OCI-LY1 (cell line): ENCODE results near the gene GNS.
"Not testable (repeated sequence)": the region's sequence is repeated elsewhere in the genome, so short reads cannot be mapped to it uniquely, and the experiment has no call there.

ENCODE experiments used
- H2AFZ ChIP-seq: fragments of 200-600 bp; sonication (generic), shearing (Covaris generic); 2 replicates; pipeline ENCODE4 v1.6.0; 2014; ENCODE audit warnings: antibody characterized with exemption, mild to moderate bottlenecking, low read length
- H3F3A ChIP-seq: fragments of 200-600 bp; sonication (generic), shearing (Covaris generic); 2 replicates; pipeline ENCODE4 v1.6.0; 2014; ENCODE audit warnings: mild to moderate bottlenecking, antibody characterized with exemption, low read length, moderate library complexity; ENCODE audit not compliant: insufficient read depth
- H3K27ac ChIP-seq: fragments of 200-600 bp; sonication (generic); 2 replicates; pipeline ENCODE4 v1.5.1; 2014; ENCODE audit warnings: low read length, mixed run types, mild to moderate bottlenecking, low read depth; ENCODE audit not compliant: poor library complexity, severe bottlenecking
- H3K27me3 ChIP-seq: fragments of 200-600 bp; sonication (generic); 2 replicates; pipeline ENCODE4 v1.6.0; 2014; ENCODE audit warnings: antibody characterized with exemption, mild to moderate bottlenecking, low read length, moderate library complexity; ENCODE audit not compliant: insufficient read depth
- H3K36me3 ChIP-seq: fragments of 200-600 bp; sonication (generic); 2 replicates; pipeline ENCODE4 v1.6.1; 2014; ENCODE audit warnings: mild to moderate bottlenecking, antibody characterized with exemption, low read length, moderate library complexity, mixed read lengths; ENCODE audit not compliant: insufficient read depth
- H3K4me1 ChIP-seq: fragments of 200-600 bp; sonication (generic); 2 replicates; pipeline ENCODE4 v1.5.1; 2014; ENCODE audit warnings: mild to moderate bottlenecking, low read length, moderate library complexity; ENCODE audit not compliant: insufficient read depth, severe bottlenecking
- H3K4me2 ChIP-seq: fragments of 200-600 bp; sonication (generic), shearing (Covaris generic); 2 replicates; pipeline ENCODE4 v1.6.1; 2014; ENCODE audit warnings: low read length
- H3K4me3 ChIP-seq: fragments of 200-600 bp; sonication (generic); 2 replicates; pipeline ENCODE4 v1.5.1; 2014; ENCODE audit warnings: low read length, low read depth, mild to moderate bottlenecking, mixed read lengths; ENCODE audit not compliant: poor library complexity, severe bottlenecking
- H3K79me2 ChIP-seq: fragments of 200-600 bp; shearing (Covaris generic); 2 replicates; pipeline ENCODE4 v1.6.1; 2016; ENCODE audit warnings: mixed run types, low read length, mixed read lengths; ENCODE audit not compliant: insufficient read depth
- H3K9ac ChIP-seq: fragments of 200-600 bp; sonication (generic), shearing (Covaris generic); 2 replicates; pipeline ENCODE4 v1.6.1; 2014; ENCODE audit warnings: mild to moderate bottlenecking, low read length, mixed read lengths
- H3K9me2 ChIP-seq: fragments of 200-600 bp; sonication (generic), shearing (Covaris generic); 2 replicates; pipeline ENCODE4 v1.6.1; 2014; ENCODE audit warnings: low read depth, mild to moderate bottlenecking, low read length, mixed read lengths
- H3K9me3 ChIP-seq: fragments of 200-600 bp; shearing (Covaris generic); 2 replicates; pipeline ENCODE4 v1.6.1; 2014; ENCODE audit warnings: low read length, mixed read lengths
- H4K20me1 ChIP-seq: fragments of 200-600 bp; sonication (generic), shearing (Covaris generic); 2 replicates; pipeline ENCODE4 v1.6.0; 2016; ENCODE audit warnings: mild to moderate bottlenecking, low read length; ENCODE audit not compliant: insufficient read depth
- CTCF ChIP-seq: fragments of 200-600 bp; sonication (generic), shearing (Covaris generic); IDR thresholded peaks from 2 replicates; pipeline ENCODE4 v1.5.1; 2017; ENCODE audit warnings: mild to moderate bottlenecking, antibody characterized with exemption, low read length, moderate library complexity, mixed read lengths
- EZH2 ChIP-seq: fragments of 200-600 bp; sonication (generic), shearing (Covaris generic); IDR thresholded peaks from 2 replicates; pipeline ENCODE4 v1.8.0; 2017; ENCODE audit warnings: borderline replicate concordance, mixed run types, mild to moderate bottlenecking, antibody characterized with exemption, low read length, moderate library complexity, mixed read lengths

The GNS gene

GRCh38 chr12:64691795-64692583 is 67.2 kb downstream of the GNS start:
- no peaks in the 10 kb centered on the region for H3K4me1 ChIP-seq
- no peak overlapping the region for H2AFZ ChIP-seq
- H3K4me3 ChIP-seq: no peak overlapping the region
- no peaks in the 10 kb centered on the region for H3K79me2 ChIP-seq
- no peak overlapping the region for H3K9ac ChIP-seq
- no peak for TF ChIP-seq EZH2
- no peak for TF ChIP-seq CTCF
- no peaks in the 10 kb centered on the region for H3K27me3 ChIP-seq
- H3K36me3 ChIP-seq: peaks cover 24% of the 10 kb centered on the region; the same call in 1 of the 2 replicates
- H3K9me3 ChIP-seq: no peaks in the 10 kb centered on the region
- no peak overlapping the region for H3K27ac ChIP-seq
- no peaks in the 10 kb centered on the region for H4K20me1 ChIP-seq
- H3K4me2 ChIP-seq: no peak overlapping the region
- H3K9me2 ChIP-seq: no peaks in the 10 kb centered on the region
- H3F3A ChIP-seq: no peaks in the 10 kb centered on the region

GRCh38 chr12:64691227-64691794 is 67.9 kb downstream of the GNS start:
- no peaks in the 10 kb centered on the region for H3K4me1 ChIP-seq
- no peaks in the 10 kb centered on the region for H3K79me2 ChIP-seq
- H3K36me3 ChIP-seq: peaks cover 30% of the 10 kb centered on the region; the same call in 1 of the 2 replicates
- H2AFZ ChIP-seq: no peak overlapping the region
- H3K4me2 ChIP-seq: no peak overlapping the region
- H3K4me3 ChIP-seq: no peak overlapping the region
- TF ChIP-seq CTCF (no peak), EZH2 (no peak)
- H3F3A ChIP-seq: no peaks in the 10 kb centered on the region
- no peak overlapping the region for H3K27ac ChIP-seq
- H3K9ac ChIP-seq: no peak overlapping the region
- no peaks in the 10 kb centered on the region for H3K27me3 ChIP-seq
- no peaks in the 10 kb centered on the region for H3K9me3 ChIP-seq
- H4K20me1 ChIP-seq: no peaks in the 10 kb centered on the region
- H3K9me2 ChIP-seq: no peaks in the 10 kb centered on the region

- H3K27ac ChIP-seq, H3K4me3 ChIP-seq, H3F3A ChIP-seq, H4K20me1 ChIP-seq, H2AFZ ChIP-seq, H3K4me1 ChIP-seq, H3K9me2 ChIP-seq, H3K9me3 ChIP-seq, H3K27me3 ChIP-seq, H3K4me2 ChIP-seq, H3K9ac ChIP-seq, H3K79me2 ChIP-seq: not testable (repeated sequence)
- peaks cover 37% of the 10 kb centered on the region for H3K36me3 ChIP-seq
Observed at GRCh38 chr12:64690236-64690635, 69.0 kb downstream of the GNS start.

- Histone ChIP-seq H3K9me2 (no peaks in the 10 kb centered on the region), H3K4me2 (no peak overlapping the region), H3F3A (no peaks in the 10 kb centered on the region), H3K79me2 (no peaks in the 10 kb centered on the region), H3K27me3 (no peaks in the 10 kb centered on the region), H3K36me3 (peaks cover 43% of the 10 kb centered on the region), H3K4me1 (no peaks in the 10 kb centered on the region), H3K27ac (no peak overlapping the region), H3K4me3 (no peak overlapping the region), H4K20me1 (no peaks in the 10 kb centered on the region), H3K9me3 (no peaks in the 10 kb centered on the region), H2AFZ (no peak overlapping the region), H3K9ac (no peak overlapping the region)
- TF ChIP-seq EZH2 (no peak), CTCF (no peak)
Observed at GRCh38 chr12:64688715-64689114, 70.5 kb downstream of the GNS start.
